Activated T-cell treated with anti-CD3 and anti-CD28 coated beads for 1 hour (primary cell): ENCODE measurements around the gene C18orf32.
"Not testable (repeated sequence)": the region's sequence is repeated elsewhere in the genome, so short reads cannot be mapped to it uniquely, and the experiment has no call there.

ENCODE experiments used
- DNase-seq: peaks from one replicate; pipeline ENCODE4 v3.0.0-alpha.2; 2020; ENCODE audit warnings: low read depth

C18orf32 gene

GRCh38 chr18:49467599-49467998 lies 19.4 kb downstream of the C18orf32 start:
- DNase-seq, result no peak

- no peak for DNase-seq
Observed at GRCh38 chr18:49467019-49467563, 19.9 kb downstream of the C18orf32 start.

DNA sequence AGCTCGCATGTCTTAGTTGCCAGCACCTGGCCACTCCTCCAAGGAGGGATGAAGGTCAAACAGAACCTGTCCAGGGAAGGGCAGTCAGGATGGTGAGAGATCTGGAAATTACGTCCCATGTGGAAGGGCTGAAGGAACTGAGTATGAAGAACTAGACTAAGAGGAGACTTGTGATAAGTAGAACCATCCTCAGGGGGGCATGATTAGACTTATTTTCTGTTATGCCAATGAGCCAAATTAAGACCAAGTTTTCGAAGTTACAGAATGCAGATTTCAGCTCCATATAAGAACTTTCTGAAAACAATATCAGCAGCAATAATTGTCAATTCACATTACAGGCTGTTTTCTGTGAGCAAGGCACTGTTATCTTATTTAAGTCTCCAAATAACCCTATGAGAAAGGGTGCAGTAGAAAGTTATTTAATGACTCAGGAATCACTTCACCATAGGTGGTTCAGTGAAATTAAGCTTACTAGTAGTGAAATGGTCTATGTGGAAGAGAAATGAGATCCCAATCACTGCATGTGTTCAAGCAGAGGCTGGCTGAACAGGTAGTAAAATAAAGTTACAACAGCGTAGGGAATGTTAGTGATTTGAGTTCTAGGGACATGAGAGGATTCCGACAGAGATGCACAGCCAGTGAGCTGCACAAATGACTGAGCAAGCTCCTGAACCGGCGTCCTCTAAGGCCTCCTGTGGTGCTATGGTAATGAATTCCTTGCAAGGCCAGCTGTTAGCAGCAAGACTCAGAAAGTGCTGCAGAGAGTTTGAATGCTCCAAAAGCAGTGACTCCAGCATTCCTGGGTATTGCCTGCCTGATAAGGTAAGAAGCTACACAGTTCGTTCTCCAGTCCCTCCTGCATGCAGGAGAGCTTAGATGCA lies 22.1 kb downstream of the C18orf32 start:
- no peak for DNase-seq

- no peak for DNase-seq
Observed at GRCh38 chr18:49461602-49461977, 25.4 kb downstream of the C18orf32 start.

DNA sequence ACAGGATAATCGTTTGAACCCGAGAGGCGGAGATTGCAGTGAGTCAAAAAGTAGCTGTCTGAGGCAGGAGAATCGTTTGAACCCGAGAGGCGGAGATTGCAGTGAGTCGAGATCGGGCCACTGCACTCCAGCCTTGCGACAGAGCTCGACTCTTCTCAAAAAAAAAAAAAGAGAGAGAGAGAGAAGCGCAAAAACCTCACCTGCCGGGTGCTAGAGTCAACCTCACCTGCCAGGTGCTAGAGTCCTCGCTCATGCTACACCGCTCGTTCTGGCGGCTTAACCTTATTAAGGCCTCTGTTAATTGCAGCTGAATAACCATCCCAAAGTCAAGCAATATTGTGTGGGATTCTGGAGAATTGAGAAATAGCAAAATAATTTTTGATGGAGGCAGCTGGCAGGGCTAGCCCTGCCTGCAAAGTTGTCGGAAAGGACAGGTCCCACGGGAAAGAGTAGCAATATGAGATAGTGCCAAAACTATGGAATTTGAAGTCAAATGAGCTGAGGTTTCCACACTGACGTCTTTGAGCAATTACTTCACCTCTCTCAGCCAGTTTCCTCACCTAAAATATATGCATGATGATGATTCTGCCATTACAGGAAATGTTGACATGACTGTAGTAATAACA lies 25.9 kb downstream of the C18orf32 start:
- DNase-seq, result no peak

DNA sequence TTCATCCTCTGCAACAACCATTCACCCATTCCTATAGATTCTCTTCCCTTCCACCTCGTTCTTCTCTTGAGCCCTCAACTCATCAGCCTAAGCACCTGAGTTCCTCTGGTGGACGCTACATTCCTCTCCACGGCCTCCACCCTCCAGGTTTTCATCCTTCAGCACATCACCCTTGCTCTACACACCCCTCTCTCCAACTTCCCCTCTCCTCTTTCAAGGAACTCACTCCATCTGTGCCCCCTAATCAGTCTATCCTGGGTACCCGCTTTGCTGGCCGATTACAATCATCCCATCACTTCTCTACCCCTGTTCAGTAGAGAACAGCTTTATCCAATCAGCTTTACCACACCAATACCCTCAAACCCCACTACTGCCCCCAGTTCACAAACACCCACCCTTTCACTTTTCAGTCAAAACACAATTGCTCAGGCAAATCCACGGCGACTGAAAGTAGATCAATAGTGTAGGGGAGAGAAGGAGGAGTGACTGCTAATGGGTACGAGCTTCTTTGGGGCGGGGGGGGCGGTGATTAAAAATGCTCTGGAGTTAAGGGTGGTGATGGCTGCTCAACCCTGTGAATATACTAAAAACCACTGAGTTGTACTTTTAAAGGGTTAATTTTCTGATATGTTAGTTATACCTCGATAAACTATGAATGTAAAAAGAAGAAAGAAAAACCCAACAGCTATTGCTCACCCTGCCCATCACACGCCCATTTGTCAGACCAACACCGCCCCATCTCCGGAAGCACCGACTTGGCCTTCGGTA lies 27.4 kb downstream of the C18orf32 start:
- no peak for DNase-seq

GRCh38 chr18:49457616-49458015 lies 29.4 kb downstream of the C18orf32 start:
- no peak for DNase-seq

DNA sequence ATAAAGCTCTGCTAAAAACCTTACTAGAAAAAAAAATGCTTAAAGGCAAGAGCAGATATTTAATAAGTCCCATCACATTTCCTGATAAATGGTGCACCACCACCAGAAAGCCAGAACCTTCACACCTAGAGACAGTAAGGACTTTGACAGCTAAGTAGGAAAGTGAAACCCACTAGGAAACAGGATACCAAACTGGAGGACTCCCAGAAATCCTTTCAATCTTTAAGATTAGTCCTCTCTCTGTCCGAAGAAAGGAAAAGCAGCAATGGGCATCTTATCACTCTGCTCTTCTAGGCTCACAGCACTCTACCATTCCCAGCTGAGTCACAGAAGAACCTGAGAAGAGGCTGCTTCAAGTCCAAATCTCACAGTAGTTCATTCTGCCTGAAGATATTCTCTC lies 30.2 kb downstream of the C18orf32 start:
- DNase-seq, result no peak

GRCh38 chr18:49452534-49452933 lies 34.5 kb downstream of the C18orf32 start:
- DNase-seq, result not testable (repeated sequence)

DNA sequence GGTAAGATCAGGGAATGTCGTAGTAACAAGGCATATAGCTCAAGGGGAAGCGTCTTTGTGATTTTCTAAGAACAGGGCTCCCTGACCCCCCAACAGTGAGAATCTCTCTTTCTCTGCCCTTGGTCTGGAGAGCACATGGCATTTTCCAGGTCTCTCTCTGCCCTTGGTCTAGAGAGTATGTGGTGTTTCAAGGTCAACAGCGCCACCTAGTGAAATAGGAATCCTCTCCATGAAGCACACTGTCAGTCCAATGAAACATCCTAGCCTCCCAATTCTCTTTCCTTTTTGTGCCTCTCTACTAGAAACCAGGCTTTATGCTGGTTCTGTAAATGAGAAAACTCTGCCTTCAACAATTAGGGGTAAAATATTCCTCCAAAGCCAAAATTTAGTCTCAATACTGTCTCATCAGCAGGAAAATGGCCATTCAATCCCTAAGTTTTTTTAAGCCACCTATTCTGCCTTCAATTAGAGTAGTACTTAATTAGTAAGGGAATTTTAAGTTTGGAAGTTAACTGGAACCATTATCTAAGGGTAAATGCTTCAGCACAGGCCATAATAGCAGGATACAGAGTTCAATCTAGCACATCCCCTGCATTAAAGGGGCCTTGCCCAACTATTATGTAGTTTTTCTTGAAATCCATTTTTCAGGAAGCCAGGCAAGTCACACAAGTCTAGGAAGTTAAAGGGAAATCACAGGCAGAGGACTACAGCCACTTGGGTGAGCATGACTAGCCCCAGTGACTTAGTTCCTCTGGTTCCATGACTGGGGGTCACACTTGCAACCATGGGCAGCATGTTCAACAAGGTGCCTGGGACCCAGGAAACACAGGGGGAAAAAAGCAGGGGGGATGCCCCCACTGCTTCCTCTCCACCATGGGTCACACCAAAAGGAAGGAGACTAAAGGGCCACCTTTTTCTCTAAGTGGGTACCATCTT lies 39.0 kb downstream of the C18orf32 start:
- peak; percentile 20 for DNase-seq

DNA sequence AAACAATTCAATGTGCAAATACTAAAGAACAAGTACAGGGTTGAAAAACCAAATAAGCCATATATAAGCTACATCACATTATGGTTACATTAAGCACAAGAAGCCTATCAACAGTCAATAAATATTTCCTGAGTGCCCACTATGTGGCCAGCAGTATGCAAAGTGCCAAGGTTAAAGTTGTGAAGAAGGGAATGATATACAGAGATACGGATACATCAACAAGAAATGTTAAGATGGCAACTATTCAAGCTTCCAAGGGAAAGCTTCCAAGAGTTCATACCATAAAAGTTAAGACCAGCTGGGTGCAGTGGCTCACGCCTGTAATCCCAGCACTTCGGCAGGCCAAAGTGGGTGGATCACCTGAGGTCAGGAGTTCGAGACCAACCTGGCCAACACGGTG lies 40.6 kb downstream of the C18orf32 start:
- DNase-seq, result no peak

- DNase-seq, result no peak
Observed at GRCh38 chr18:49444581-49444980, 42.5 kb downstream of the C18orf32 start.

- DNase-seq, result no peak
Observed at GRCh38 chr18:49443837-49444236, 43.2 kb downstream of the C18orf32 start.

DNA sequence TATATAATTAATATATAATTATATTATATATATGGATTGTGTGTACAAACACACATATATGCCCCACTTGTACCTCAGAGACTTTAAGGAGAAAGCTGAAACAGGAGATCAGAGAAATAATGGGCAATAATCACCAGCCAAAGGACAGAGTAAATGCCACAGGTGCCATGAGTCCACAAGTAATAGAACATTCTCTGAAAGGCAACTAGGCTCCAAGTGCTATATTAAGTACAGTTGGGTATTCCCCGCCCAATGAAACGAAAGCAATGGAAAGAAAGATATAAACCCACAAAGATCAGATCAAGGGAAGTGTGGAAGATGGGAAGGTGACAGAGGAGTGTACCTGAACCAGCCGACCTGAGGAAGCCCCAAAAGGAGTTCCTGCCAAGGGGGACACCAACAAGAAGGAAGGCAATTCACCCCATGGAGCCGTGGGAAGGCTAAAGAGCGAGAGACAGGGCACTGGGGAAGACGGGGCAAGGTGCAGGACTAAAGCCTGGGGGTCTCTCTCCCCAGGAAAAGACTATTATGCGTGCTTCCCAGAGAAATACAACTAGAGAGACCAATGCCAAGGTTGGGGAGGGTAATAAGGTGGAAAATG lies 45.6 kb downstream of the C18orf32 start:
- no peak for DNase-seq

- DNase-seq, result no peak
Observed at GRCh38 chr18:49435170-49435569, 51.9 kb downstream of the C18orf32 start.

- no peak for DNase-seq
Observed at GRCh38 chr18:49432602-49433001, 54.4 kb downstream of the C18orf32 start.

DNA sequence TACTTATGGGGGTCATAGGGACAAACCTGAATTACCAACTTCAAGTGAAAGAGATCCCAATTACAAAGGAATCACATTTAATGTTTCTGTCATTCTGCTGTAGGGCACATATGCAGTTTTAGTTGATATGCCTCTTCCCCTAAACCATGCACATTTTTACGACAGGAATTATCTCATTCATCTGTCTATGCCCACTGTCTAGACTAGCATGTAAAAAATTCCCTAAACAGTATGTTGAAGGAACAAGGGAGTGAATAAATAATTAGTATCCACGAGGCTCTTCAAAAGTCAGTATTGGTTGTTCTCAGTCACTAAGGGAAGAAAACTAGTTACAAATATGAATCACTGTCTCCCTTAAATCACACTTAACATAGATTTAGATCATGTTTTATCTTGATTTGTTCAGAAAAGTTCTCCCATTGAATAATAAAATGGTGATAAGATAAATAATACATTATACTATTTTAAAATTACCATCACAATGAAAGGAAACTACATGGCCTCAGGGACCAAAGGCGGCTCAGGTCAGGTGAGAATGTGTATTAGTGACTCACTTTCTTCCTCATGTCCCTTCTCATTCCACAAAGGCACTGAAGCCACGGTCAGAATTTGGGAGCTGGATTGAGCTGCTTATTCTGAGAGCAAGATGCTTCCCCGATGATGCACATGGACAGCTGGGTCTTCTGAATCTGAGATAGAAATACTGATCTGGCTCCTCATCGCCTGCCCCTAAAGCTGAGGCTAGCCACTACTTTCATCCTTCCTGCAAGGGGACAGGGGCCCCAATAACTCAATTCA lies 55.7 kb downstream of the C18orf32 start:
- no peak for DNase-seq
